IPS-15b (cell line): Measurements from ENCODE around the gene MIER3.

Experiments used
- H3K27me3 ChIP-seq: one replicate; pipeline ENCODE4 v1.6.1; 2013; ENCODE audit warnings: low read length; ENCODE audit not compliant: control insufficient read depth, insufficient read depth
- H3K36me3 ChIP-seq: one replicate; pipeline ENCODE4 v1.6.1; 2013; ENCODE audit warnings: low read length; ENCODE audit not compliant: control insufficient read depth, insufficient read depth
- H3K4me1 ChIP-seq: one replicate; pipeline ENCODE4 v1.6.1; 2013; ENCODE audit warnings: mild to moderate bottlenecking, low read length; ENCODE audit not compliant: control insufficient read depth, insufficient read depth
- H3K4me3 ChIP-seq: one replicate; pipeline ENCODE4 v1.5.1; 2013; ENCODE audit warnings: low read depth, low read length
- H3K9ac ChIP-seq: one replicate; pipeline ENCODE4 v1.6.1; 2013; ENCODE audit warnings: low read depth, mild to moderate bottlenecking, low read length
- H3K9me3 ChIP-seq: one replicate; pipeline ENCODE4 v1.6.1; 2013; ENCODE audit warnings: mild to moderate bottlenecking, low read length; ENCODE audit not compliant: control insufficient read depth, insufficient read depth

Gene MIER3

DNA sequence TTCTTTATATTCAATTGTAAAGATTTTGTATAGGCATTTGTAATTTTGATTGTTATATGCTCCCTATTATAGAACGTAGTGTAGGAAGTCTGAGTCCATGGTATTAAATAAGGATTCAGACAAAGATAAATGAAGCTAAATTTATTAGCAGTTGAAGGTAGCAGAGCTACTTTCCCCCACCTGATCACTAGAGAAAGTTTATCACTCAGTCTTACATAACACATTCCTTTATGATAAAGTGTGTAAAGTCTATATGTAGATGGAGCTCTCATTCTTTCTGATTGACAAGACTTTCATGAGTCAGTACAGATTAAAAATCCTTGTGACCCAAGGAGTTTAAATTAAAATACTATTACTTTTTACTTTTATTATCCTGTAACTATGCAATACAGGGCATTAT, 2.3 kb upstream of the MIER3 start:
- Histone ChIP-seq H3K9me3 (no peaks in the 10 kb centered on the region), H3K4me1 (no peaks in the 10 kb centered on the region), H3K36me3 (no peaks in the 10 kb centered on the region), H3K4me3 (no peak overlapping the region), H3K9ac (no peak overlapping the region), H3K27me3 (peaks cover 16% of the 10 kb centered on the region)

DNA sequence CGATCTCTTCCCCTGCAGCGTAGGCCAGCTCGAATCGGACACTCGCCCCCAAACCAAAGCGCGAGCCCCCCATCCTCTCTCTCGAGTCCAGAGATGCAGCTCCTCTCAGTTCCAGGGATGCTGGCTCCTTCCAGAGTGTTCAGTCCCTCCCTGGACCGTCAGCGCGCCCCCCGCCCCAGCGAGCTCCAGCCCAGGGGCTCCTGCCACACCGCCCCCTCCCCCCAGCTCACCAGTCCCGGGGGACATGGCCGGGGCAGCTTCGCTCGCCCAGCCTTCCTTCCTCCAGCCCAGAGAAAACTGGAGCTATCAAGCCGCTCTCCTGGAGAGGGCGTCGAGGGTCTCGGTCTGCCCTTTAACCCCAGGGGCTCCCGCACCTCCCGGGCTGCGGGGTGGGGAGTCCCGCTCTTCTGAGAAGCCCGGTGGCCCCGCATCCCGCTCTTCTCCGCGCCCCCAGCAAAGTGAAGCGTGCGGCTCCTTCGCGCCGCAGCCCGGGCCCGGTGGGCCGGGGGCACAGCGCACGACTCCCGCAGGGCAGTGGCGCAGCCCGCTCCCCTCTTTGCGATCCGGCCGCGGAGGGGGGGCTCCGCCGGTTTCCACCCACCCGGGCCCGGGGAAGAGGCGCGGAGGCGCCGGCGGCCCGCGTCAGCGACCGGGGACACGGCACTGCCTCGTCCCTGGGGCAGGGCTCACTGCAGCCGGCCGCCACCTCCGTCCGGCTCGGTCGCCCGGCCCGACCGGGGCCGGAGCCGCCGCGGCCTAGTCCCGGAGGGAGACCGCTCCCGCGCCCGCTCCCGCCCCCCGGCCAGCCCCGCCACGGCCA, 587 bp downstream of the MIER3 start:
- H3K9me3 ChIP-seq: no peaks in the 10 kb centered on the region
- peaks cover 16% of the 10 kb centered on the region for H3K27me3 ChIP-seq
- H3K4me1 ChIP-seq: no peaks in the 10 kb centered on the region
- H3K4me3 ChIP-seq: peak overlapping the region; percentile 93
- peaks cover 2% of the 10 kb centered on the region for H3K36me3 ChIP-seq
- peak overlapping the region; percentile 75 for H3K9ac ChIP-seq

DNA sequence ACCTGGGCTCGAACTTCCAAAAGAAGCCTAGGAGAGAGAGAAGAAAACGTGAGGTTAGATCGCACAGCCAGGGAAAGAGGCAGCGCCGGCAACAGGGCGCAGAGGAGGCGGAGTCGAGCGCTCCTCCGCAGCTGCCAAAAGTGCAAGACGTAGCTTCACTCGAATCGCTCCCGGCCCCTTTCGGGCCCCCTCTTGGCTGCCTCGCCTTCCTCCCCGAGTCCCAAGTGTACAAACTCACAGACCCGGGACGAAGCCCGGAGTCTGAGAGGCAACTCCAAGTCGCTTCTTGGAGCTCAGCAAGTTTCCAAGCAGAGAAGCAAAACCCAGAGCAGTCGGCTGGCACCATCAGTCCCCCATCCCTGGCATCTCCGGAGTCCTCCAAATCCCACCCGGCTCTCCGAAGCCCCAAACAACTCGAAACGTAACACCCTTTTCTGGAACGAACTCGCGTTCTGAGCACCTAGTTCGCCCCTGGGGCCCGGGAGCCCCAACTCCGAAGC, 1.2 kb downstream of the MIER3 start:
- Histone ChIP-seq H3K9me3 (no peaks in the 10 kb centered on the region), H3K4me1 (no peaks in the 10 kb centered on the region), H3K9ac (peak overlapping the region; percentile 75), H3K4me3 (peak overlapping the region; percentile 93), H3K27me3 (peaks cover 16% of the 10 kb centered on the region), H3K36me3 (peaks cover 2% of the 10 kb centered on the region)

DNA sequence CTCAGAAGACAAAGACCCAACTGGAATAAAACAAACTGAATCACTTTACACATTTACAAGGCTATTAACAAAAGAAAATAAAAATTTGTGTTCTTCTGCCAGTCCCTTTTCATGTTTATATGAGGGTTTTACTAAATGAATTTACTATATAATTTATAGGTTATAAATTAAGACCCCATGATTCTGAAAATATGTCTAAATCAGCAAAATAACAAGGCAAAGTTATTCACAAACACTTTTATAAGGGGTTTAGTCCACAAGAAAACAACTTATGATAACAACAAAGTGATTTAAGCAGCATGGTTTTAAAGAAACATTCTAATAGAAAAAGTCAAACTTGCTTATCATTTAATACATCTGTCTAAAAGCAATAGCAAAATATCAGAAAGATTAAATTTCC, 4.9 kb downstream of the MIER3 start:
- Histone ChIP-seq H3K36me3 (peaks cover 11% of the 10 kb centered on the region), H3K4me1 (no peaks in the 10 kb centered on the region)

DNA sequence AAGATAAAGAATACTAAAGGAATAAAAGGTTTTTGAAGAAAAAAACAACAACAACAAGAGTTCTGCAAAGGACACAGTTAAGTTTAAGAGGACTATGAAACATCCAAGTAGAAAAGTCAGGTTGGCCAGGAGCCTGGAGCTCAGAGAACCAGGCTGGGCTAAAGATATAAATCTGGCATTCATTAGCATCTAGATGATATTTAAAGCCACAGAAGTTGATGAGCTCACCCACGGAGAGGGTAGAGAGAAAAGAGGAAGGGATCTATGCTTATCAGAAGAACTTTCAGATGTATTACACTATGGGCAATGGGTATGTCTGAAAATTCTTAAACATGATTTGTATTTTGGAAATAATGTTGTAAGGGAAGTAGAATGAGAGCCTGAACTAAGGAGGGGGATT, 9.9 kb downstream of the MIER3 start:
- no peak overlapping the region for H3K9ac ChIP-seq
- H3K4me1 ChIP-seq: no peaks in the 10 kb centered on the region
- no peak overlapping the region for H3K4me3 ChIP-seq
- no peaks in the 10 kb centered on the region for H3K27me3 ChIP-seq
- H3K36me3 ChIP-seq: peaks cover 19% of the 10 kb centered on the region
- no peaks in the 10 kb centered on the region for H3K9me3 ChIP-seq

More for the DNA sequence above, 4.9 kb downstream of the MIER3 start:
- Histone ChIP-seq H3K4me3 (no peak overlapping the region), H3K9me3 (no peaks in the 10 kb centered on the region), H3K27me3 (no peaks in the 10 kb centered on the region), H3K9ac (no peak overlapping the region)

DNA sequence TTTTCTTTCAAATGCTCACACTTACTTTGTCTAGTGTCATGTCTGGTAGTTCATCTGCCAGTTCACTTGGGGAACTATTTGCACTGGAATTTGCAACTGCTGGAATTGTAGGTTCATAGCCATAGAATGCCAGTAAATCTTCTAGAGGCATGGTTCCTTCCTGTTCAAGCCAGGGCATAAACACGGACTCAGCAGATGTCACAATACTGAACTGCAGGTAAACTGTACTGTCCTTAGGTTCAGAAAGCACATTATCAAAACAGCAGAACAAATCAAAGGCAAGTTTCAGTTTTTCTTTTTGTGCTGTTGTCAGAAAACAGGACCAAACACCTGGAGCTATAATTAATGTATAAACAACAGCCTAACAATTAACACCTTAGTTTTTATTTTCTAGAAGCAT, 13.1 kb downstream of the MIER3 start:
- Histone ChIP-seq H3K4me1 (no peaks in the 10 kb centered on the region), H3K36me3 (peaks cover 22% of the 10 kb centered on the region), H3K9ac (no peak overlapping the region), H3K9me3 (no peaks in the 10 kb centered on the region), H3K4me3 (no peak overlapping the region), H3K27me3 (no peaks in the 10 kb centered on the region)

DNA sequence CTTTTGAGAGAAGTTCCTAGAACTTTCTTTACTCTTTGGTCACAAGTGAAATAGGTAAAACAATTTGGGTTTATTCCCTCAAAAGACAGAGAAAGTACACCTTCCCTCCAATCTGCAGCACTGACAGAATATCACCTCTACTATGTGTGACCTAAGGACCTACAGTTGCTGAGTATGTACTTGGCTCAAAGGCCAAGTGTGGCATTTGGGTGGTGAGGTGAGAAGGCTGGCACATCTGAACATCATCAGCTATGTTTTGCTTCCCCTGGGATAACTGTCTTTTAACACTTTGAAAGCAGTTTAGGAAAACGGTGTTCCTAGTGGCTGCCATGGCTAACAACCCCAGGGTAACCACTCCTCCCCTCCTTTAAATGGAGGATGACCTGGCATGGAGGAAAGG, 17.6 kb downstream of the MIER3 start:
- no peak overlapping the region for H3K4me3 ChIP-seq
- H3K36me3 ChIP-seq: peaks cover 16% of the 10 kb centered on the region
- H3K4me1 ChIP-seq: no peaks in the 10 kb centered on the region

DNA sequence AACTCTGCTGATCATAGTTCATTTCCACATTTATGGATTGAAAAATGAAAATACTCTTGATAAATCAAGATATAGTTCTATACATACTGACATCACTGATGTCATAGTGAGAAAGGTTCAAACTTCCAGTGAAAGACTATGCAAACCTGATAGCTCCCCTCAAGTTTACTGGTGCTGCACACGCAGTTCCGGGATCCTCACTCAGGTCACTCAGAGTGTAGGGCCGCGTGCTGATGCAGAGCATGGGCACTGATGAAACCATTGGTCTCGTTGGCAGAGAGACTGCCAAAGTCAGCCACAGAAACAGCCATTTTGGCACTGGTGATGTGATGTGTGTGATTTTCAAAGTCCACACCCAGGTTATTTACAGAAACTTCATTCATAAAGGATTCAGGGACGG, 29.0 kb downstream of the MIER3 start:
- H3K4me1 ChIP-seq: no peaks in the 10 kb centered on the region

More for the DNA sequence above, 17.6 kb downstream of the MIER3 start:
- H3K9ac ChIP-seq: no peak overlapping the region
- no peaks in the 10 kb centered on the region for H3K27me3 ChIP-seq
- no peaks in the 10 kb centered on the region for H3K9me3 ChIP-seq

DNA sequence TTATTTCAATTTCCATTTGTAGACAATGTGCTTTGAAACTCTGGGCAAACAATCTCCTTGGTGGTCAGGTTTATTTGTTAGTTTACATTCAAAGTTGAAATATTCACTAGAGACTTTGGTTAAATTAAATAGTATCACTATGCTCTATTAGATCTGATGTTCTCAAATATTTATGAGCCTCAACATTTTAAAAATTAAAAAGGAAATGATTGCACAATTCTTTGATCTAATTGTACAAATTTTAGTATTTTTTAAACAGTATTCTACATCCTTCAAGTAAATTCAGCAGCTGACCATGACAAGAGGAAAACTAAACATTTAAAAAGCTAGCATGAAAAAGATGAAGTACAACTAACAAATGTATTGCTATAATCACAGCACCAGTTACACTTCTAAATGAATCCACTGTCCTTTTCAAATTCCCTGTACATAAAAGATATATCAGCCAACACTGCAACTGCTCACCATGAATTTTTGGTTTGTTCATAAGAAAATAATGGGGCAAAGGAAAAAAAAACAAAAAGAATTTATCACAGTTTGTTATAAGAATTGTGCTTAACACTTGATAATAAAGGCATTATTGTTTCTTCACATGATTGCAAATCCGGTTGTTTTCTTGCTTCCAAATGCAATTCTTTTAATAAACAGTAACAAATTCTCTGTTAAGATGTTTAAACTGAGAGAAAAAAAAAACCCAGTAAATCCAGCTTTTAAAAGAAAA, 31.8 kb downstream of the MIER3 start:
- Histone ChIP-seq H3K9ac (no peak overlapping the region), H3K4me1 (no peaks in the 10 kb centered on the region), H3K36me3 (peaks cover 16% of the 10 kb centered on the region), H3K9me3 (no peaks in the 10 kb centered on the region), H3K27me3 (no peaks in the 10 kb centered on the region), H3K4me3 (no peak overlapping the region)

More for the DNA sequence above, 29.0 kb downstream of the MIER3 start:
- no peak overlapping the region for H3K9ac ChIP-seq
- no peaks in the 10 kb centered on the region for H3K9me3 ChIP-seq
- peaks cover 17% of the 10 kb centered on the region for H3K36me3 ChIP-seq
- no peaks in the 10 kb centered on the region for H3K27me3 ChIP-seq
- no peak overlapping the region for H3K4me3 ChIP-seq

DNA sequence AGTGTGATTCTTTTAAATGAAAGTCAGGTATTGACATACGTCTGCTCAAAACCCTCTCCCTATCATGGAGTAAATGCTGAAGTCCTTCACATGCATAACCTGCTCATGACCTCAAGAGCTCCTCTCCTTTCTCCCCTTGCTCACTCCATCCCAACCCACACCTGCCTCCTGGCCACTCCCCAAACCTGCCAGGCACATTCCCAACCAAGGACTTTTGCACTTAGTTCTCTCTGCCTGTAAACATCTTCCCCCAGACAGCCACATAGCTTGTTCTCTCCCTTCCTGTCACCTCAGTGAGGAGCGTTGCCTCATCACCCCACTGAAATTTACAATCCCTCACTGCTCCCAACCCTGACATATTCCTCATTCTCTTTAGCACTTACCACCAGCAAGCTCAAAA, 33.9 kb downstream of the MIER3 start:
- peaks cover 8% of the 10 kb centered on the region for H3K36me3 ChIP-seq
- no peaks in the 10 kb centered on the region for H3K9me3 ChIP-seq
- no peaks in the 10 kb centered on the region for H3K4me1 ChIP-seq
- H3K4me3 ChIP-seq: no peak overlapping the region
- no peak overlapping the region for H3K9ac ChIP-seq
- no peaks in the 10 kb centered on the region for H3K27me3 ChIP-seq

DNA sequence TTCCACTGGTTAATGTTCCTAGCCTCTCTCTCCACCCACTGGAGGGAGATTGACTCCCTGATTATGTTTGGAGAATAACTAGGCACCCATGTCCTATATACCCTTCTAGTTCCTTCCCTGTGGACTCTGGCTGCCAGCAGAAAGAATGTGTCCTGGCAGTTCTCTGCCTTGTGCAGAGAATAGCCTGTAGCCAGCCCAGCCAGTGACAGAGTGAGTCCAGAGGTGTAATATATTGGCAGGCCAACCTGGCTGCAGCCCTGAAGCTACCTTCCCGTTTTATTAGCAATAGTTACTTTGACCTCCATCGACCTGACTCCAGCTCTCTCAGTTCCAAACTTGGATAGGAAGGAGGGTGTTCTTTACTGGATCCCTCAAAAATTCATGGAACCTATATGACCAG, 34.4 kb downstream of the MIER3 start:
- Histone ChIP-seq H3K27me3 (no peaks in the 10 kb centered on the region), H3K9ac (no peak overlapping the region), H3K4me1 (no peaks in the 10 kb centered on the region), H3K36me3 (peaks cover 4% of the 10 kb centered on the region), H3K4me3 (no peak overlapping the region), H3K9me3 (no peaks in the 10 kb centered on the region)

DNA sequence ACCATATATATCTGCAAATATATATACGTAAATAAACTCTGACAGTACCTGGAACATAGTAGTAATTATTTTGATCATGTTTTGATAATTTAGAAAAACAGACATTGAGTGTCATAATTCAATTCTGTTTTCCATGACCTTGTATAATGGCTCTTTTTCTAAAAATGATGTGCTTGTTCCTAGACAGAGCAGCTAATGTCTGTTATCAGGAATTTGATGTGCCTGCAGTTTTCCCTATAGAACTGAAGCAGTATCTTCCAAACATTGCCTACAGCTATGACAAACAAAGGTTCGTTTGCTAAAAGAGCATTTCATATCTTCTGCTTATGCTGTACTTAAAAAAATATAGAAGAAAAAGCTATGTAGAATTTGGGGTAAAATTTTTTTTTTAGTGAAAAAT, 37.2 kb downstream of the MIER3 start:
- peaks cover 2% of the 10 kb centered on the region for H3K4me1 ChIP-seq
- no peaks in the 10 kb centered on the region for H3K27me3 ChIP-seq
- no peak overlapping the region for H3K4me3 ChIP-seq
- no peak overlapping the region for H3K9ac ChIP-seq
- H3K36me3 ChIP-seq: no peaks in the 10 kb centered on the region
- H3K9me3 ChIP-seq: no peaks in the 10 kb centered on the region
